GM18502 (cell line): Measurements from ENCODE around the gene RAMP3.
"Not testable (repeated sequence)": the region's sequence is repeated elsewhere in the genome, so short reads cannot be mapped to it uniquely, and the experiment has no call there.

Experiments
- ATAC-seq: cut with Tn5 transposase; IDR thresholded peaks from one replicate; pipeline ENCODE4 v1.9.1; 2021; ENCODE audit warnings: mild to moderate bottlenecking; ENCODE audit not compliant: unreplicated experiment, poor library complexity

Gene RAMP3

DNA sequence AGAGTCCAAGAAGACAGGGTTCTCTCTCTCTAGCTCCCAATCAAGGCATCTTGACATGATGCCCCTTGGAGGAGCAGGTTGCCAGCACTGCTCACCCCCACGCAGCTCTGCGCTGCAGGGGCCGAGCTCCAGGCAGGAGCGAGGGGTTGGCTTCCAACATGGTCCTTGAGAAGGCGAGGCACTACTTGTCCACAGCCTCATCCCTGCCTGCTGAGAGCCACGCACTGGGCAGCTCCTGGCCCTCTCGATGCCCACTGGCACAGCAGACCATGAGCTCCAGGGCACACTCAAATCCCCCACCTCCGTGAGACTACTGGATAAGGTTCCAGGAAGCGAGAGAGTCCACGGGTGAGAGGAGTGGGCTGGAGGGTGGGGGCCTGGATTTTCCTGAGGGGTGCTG, 31.1 kb downstream of the RAMP3 start:
- ATAC-seq, result no peak

DNA sequence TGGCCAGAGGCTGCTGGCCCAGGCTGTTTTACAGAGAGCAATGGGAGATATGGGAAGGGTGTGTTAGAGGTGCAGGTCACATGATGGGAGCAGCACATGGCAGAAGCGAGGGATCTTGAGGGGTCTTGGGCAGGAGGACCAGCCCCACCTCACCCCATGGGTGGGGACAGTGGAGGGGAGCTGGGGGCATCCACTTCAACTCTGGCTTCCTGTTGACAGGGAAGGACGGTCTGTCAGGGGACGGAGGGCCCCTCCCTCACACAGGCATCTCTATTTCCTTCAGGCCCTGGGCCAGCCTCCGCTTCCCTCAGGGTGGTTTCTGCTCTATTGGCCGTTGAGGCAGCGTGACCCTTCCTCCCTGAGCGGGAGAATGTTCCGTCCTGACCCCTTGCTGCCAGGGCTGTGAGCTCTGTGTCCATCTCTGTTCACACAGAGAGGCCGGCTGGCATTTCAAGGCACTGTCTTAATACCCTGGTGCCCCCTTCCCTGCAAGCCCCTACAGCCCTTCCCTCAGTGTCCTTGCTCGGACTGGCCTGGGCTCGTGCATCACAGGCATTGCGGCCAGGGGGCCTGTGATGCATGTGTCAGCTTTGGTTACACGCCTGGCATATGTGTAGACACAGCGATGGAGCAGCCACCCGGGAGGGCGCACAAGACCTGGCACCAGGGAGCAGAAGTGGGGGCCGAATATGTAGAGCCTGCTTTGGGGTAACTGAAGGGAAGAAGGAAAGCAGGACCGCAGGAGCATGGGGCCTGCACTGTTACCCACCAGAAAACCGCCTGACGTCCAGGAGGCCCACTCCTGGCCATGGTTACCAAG, 31.8 kb downstream of the RAMP3 start:
- ATAC-seq, result no peak

DNA sequence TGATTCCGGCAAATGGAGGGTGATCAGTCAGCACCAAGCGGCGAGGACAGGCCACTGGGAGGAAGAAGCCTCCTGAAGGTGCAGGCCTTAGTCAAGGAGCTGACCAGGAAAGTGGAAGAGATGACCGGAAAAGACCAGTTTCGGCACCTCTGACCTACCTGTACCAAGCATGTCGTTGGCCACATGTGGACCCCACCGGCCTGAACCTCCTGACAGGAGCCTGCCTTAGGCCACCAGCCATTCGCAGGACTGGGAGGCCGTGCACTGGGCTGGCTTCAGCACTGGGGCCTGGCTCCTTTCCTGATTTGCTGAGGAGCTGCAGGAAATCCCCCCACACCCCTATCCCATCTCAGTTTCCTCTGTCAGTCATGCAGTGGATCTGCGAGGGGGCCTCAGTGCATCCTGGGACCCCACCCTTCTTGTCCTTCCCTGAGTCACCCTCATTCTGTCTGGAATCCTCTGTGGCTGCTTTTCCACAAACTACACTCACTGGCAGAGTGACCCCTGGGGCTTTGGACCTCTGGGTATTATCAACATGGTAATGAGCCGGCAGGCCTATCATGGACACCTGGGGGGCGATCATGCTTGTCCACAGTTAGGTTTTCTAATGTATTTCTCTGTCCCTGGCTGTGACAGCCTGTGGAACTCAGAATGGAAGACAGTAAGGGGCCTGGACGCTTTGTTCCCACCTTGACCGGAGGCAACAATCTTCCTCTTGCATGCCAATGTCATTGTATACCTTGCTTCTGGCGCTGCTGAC, 33.0 kb downstream of the RAMP3 start:
- ATAC-seq, result no peak

- ATAC-seq, result no peak
Observed at GRCh38 chr7:45191396-45191795, 33.8 kb downstream of the RAMP3 start.

- ATAC-seq, result no peak
Observed at GRCh38 chr7:45192621-45193041, 35.0 kb downstream of the RAMP3 start.

DNA sequence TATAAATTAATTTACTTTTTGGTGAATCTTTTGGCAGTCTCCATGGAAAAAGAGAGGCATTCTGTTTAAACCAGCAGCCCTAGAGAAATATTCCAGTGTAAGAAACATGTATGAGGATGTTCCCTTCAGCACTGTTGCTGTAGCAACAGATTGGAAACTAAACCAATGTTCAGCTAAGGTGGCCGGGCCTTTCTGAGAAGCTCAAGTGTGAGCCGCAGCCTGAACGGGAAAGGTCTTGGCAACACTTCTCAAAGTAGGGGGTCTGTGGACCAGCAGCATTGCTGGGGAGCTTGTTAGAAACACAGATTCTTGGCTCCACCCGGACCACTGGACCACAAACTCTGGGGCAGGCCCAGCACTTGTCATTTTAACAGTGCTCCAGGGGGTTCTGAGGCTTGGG, 36.2 kb downstream of the RAMP3 start:
- ATAC-seq, result no peak

- peak; percentile 87 for ATAC-seq
Observed at GRCh38 chr7:45196374-45196773, 38.8 kb downstream of the RAMP3 start.

GRCh38 chr7:45197461-45197860, 39.9 kb downstream of the RAMP3 start:
- ATAC-seq, result no peak

GRCh38 chr7:45198986-45199385, 41.4 kb downstream of the RAMP3 start:
- no peak for ATAC-seq

DNA sequence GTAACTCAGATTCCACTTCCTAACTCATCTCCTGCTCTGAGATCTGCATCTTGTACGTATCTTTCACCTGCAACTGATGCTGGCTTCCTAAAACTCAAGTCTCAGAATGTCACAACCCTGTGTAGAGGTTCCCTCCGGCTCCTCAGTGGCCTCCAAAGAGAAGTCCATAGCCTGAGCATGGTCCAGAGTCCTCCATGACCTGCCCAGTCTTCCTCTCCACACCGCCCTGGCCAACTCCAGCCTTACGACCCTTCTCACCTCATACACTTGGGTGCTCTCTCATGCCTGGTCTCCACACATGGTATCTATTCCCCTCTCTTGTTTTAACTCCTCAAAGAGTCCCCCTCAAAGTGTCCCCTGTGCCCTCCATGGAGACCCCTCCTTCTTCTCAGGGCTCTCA, 41.9 kb downstream of the RAMP3 start:
- ATAC-seq, result no peak

GRCh38 chr7:45202625-45203024, 45.0 kb downstream of the RAMP3 start:
- no peak for ATAC-seq

- no peak for ATAC-seq
Observed at GRCh38 chr7:45203036-45203435, 45.4 kb downstream of the RAMP3 start.

- no peak for ATAC-seq
Observed at GRCh38 chr7:45203459-45203858, 45.9 kb downstream of the RAMP3 start.

DNA sequence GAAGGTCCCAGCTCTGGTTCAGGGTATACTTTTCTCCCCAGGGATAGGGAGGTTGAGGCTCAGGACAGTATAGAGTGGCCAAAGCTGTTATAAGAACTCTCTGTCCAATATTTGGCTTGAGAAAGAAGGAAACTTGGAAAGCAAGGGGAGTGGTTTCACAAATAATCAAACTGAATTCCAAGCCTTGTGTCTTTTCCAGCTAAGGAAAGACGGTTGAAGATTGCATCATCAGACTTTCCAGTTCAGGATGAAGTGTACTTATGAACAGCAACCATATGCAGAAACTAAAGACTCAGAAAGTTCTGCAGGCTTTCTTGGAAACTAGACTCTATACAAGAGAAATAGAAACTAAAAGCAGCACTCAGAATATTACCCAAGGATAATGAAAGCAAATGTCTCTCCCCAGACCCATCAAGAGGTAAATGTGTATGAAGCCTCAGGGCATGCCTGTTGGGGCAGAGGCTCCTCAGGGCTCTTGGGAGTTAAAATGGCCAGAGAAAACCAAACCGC, 46.4 kb downstream of the RAMP3 start:
- ATAC-seq, result peak; percentile 95

GRCh38 chr7:45206266-45206665, 48.7 kb downstream of the RAMP3 start:
- not testable (repeated sequence) for ATAC-seq

GRCh38 chr7:45209909-45210308, 52.3 kb downstream of the RAMP3 start:
- ATAC-seq, result not testable (repeated sequence)

DNA sequence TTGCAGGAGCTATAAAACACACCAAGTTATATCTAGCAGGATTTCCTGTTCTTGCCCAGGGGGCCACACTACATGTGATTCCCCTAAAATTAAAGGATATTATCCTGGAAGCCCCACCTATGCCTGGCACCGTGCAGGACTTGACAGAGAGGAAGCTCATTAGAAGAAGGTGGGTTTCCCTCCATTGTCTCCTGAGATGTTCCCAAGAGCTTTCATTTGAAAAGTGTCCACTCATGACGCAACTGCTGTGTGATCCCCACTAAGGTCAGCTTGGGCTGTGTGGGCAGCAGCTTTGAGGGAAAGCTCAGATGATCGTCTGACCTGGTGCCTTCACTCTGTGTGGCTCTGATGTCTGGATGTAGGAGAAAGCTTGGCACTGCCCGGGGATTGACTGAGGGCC, 53.5 kb downstream of the RAMP3 start:
- no peak for ATAC-seq

GRCh38 chr7:45211958-45212357, 54.4 kb downstream of the RAMP3 start:
- ATAC-seq, result no peak

DNA sequence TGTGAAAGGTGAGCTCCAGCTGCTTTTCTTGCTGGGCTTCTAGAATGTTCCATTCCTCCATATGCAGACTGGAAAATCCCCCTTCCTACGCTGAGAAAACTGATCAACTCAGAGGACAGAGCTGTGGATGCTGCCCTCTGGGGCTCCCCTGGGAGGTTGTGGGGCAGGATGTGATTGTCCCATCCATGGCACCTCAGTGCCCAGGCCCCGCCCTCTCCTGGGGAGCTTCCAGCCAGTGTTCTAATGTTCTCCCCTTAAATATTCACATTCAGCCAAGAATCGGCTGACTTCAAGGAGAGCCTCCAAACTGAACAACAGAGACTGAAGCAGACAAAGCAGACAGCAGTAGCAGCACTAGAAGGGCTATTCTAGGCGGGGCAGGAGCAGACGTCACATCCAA, 55.0 kb downstream of the RAMP3 start:
- no peak for ATAC-seq

- ATAC-seq, result no peak
Observed at GRCh38 chr7:45215601-45216062, 58.0 kb downstream of the RAMP3 start.

DNA sequence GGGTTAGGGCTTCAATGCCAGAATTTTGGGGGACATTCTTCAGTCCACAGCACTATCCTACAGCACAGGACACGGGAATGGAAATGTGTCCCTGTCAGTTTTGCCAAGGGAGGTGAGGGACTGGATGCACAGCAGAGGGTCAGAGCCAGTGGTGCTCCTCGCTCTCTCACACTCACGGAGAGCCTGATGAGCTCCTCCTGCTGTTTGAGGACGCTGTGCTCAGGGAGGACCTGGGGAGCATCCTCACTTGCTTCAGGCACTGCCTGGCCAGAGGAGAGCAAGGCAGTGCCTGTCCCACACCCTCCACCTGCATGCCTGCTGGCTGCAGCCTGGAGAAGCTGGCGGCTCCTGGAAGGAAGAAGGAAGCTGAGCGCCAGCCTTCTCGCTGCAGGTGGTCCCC, 58.6 kb downstream of the RAMP3 start:
- no peak for ATAC-seq
